Measurements from ENCODE around the gene NQO2.
"Not testable (repeated sequence)": the region's sequence is repeated elsewhere in the genome, so short reads cannot be mapped to it uniquely, and the experiment has no call there.

Gene NQO2

GRCh38 chr6:3037638-3038365, 38.1 kb downstream of the NQO2 start:
- DNase-seq (ENCODE audit: low read depth in 3 of 3) = no peak

DNA sequence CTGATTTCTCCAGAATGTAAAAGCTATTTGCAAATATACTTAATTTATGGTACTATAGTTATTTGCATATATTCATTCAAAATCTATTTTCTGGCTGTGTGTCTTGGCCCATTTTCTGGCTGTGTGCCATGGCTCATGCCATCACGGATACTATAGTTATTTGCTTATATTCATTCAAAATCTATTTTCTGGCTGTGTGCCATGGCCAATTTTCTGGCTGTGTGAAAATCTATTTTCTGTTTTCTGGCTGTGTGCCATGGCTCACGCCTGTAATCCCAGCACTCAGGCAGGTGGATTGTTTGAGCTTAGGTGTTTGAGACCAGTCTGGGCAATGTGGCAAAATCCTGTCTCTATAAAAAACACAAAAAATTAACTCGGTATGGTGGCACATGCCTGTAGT, 39.7 kb downstream of the NQO2 start:
- no peak for DNase-seq (ENCODE audit: low read depth in 3 of 3)

DNA sequence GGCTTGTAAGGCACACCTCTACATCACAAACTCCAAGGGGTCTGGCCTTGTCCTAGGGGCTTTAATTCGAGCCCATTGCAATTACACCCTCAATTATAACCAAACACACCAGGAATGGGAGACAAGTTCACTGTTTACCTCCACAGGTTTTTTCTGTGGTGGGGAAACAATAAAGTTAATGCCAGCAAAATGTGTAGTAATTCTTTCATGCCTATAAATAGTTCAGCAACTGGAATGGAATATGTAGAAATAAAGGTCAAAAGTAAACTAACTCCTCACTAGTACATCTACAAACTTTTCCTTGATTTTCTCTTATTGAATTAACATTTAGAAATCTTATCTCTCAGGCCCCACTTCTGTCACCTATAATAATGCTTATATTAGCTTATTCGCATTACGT, 41.5 kb downstream of the NQO2 start:
- no peak for DNase-seq (ENCODE audit: low read depth in 3 of 3)

DNA sequence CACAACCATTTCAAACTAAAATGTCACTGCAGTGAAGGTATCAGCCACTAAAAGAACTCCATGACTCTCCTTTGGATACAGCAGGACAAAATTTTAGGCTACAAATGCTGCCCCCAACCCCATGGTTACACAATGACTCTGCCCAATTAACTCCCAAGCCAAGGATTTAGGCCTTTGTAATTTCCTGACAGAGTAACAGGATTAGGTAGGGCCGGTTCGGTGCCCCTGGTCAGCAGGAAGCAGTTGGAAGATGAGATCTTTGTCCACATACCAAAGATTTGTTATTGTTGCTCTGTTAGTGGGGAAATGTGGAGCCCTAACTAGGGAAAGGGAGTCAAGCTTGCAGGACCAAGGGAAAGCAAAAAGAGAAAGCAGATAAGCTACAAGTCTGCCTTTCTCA, 41.9 kb downstream of the NQO2 start:
- DNase-seq (ENCODE audit: low read depth in 3 of 3) = no peak

GRCh38 chr6:3045369-3045768, 45.7 kb downstream of the NQO2 start:
- no peak for DNase-seq (ENCODE audit: low read depth in 3 of 3)

DNA sequence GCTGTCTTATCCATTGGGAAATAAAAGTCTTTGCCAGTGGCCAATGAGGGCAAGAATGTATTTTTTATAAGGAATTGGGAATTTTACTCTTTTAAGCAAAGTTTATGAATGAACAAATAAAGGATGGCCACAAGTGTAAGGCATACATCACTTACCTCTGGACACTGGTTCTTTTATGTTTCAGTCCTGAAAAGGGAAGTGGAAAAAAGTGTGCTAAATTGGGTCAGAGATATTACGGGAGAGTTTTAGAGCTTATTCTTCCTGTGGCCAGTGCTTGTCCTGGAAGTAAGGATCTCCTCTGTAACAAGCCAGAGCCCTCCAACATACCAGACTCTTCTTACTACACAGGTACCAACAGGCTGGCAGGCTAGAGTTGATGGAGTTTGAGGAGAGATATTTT, 46.1 kb downstream of the NQO2 start:
- DNase-seq (ENCODE audit: low read depth in 3 of 3) = no peak

DNA sequence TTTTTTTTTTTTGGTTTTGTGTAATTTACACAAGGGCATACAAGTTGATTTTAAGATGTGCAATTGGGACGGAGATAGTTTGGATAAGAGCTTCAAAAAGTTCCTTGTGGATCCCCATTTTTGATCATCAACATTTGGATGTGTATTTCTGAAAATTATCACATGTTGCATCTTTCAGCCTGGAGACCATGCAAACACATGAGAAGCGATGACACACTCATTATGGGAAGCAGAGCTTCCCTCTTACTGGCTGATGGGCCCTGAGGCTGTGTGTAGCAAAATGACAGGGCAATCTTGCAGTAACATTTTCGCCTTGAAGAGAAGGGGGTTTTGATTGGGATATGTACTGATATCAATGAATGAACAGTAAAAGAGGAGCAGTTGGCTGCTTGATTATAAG, 46.6 kb downstream of the NQO2 start:
- no peak for DNase-seq (ENCODE audit: low read depth in 3 of 3)

DNA sequence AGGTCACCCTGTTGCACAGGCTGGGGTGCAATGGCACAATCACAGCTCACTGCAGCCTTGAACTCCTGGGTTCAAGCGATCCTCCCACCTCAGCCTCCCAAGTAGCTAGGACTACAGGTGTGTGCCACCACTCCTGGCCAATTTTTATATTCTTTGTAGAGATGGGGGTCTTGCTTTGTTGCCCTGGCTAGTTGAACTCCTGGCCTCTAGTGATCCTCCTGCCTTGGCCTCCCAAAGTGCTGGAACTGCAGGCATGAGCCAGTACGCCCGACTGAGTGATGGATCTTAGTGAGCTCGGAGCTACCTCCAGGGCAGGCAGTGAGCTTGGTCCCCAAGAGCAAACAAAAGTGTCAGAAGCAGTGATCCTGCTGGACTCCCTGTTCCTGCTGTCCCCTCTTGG, 48.3 kb downstream of the NQO2 start:
- not testable (repeated sequence) for DNase-seq (ENCODE audit: low read depth in 3 of 3)

DNA sequence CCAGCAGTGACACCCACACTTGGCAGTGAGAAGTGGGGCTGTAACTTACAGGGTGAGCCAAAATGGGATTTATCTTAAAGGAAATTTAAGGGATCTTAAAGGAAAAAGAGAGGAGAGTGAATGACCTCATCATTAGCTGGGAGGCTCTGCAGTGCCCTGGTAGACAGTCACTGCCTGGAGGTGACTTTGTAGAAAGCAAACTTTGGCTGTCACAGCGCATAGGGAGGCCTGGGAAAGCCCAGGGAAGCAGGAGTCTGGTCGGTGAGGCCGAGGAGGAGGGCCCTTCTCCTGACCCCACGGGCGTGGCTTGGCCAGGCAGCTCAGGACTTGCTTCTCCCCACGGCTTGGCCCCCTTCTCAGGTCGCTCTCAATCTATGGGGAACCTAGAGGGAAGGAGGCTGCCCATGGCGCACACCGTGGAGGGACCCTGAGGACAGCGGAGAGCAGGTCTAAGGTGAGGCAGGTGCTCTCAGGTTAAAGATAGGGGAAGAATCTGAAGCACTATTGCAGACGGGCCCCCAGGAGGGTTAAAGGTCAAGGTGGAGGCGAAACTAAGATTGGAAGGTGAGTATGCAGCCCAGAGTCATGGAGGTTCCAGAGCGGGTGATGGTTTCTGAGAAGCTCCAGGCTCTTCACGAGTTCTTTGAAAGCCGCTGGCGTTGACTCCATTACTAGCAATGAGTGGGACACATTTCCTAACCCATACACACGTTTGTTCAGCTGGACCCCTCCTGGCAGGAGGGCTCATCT, 53.0 kb downstream of the NQO2 start:
- no peak for DNase-seq (ENCODE audit: low read depth in 3 of 3)

DNA sequence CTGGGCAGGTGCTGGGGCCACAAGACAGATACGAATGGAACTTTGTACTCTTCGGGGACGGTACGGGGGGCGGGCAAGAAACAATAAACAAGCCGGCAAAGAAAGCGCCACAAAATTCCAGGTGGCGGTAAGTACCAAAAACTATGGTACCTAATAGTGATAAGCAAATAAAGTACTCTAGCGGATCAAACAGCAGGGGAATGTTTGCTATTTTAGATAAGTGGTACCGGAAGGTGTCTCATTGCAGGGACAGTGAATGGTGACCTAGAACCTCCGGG, 53.5 kb downstream of the NQO2 start:
- no peak for DNase-seq (ENCODE audit: low read depth in 3 of 3)

- not testable (repeated sequence) for DNase-seq (ENCODE audit: low read depth in 3 of 3)
Measured at GRCh38 chr6:3054229-3055157, 54.8 kb downstream of the NQO2 start.

GRCh38 chr6:3055158-3055499, 55.4 kb downstream of the NQO2 start:
- not testable (repeated sequence) for DNase-seq (ENCODE audit: low read depth in 3 of 3)

- no peak for DNase-seq (ENCODE audit: low read depth in 3 of 3)
Measured at GRCh38 chr6:3057063-3057770, 57.5 kb downstream of the NQO2 start.

- DNase-seq (ENCODE audit: low read depth in 3 of 3) = no peak
Measured at GRCh38 chr6:3058957-3059356, 59.3 kb downstream of the NQO2 start.

- not testable (repeated sequence) for DNase-seq (ENCODE audit: low read depth in 3 of 3)
Measured at GRCh38 chr6:3060092-3060491, 60.4 kb downstream of the NQO2 start.

- no peak for DNase-seq (ENCODE audit: low read depth in 3 of 3)
Measured at GRCh38 chr6:3061501-3061941, 61.8 kb downstream of the NQO2 start.

DNA sequence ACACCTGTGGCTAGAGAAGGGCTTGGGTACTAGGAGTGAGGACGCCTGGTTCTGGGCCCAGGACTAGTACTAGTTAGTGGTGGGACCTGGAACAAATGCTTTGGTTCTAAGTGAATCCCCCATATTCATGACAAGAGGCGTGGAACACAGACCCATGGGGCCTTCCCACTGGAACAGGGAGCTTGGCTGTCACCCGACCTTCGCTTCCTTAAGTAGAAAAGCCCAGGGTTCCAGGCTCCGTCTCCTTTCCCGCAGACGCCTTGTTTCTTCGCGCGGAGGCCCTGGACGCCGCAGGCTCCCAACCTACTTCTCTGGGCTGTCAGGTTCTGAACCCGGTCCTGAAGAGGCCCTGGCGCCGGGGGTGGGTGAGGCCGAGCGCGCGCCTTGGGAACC, 63.6 kb downstream of the NQO2 start:
- DNase-seq (ENCODE audit: low read depth in 3 of 3) = not testable (repeated sequence)

DNA sequence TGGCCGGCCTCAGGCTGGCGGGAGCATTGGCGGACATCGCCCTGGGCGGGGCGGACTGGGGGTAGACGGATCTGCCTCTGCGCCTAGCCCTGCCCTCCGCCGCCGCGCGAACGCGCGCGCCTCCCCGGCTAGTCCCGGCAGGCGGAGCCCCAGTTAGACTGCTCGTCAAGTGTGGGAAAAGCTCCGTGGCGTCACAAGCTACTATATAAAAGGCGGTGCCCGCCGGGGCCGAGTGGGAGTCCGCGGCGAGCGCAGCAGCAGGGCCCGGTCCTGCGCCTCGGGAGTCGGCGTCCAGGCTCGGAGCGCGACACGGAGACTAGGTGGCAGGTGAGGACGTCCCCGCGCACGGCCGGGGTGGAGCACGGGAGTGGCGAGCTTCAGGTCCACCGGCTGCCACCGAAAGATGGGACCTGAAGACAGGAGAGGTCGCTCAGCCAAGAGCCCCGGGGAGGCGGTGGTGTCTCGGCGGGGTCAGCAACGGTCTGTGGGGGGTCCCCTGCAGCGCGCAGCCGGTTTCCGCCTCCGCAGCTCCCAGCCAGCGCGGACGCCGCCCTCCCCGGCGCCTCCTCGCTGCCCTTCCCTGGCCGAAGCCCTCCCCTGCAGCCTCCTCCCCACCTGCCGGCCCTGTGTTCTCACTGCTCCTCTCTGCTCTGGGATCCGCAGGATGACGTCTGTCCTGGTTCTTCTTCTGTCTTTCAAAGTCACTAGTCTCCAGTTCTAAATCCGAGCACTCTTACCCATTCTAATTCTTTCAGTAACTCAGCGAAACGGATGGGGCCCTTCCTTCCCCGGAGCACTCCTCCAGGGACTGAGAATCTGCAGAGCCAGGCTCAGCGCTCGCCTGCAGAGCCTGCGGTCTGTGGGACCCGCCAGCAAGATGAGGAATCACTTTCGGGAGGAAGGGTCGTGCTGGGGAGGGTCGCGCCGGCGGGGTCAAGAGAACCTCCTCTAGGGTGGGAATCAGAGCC, 64.3 kb downstream of the NQO2 start:
- DNase-seq (ENCODE audit: low read depth in 3 of 3) = peak; percentile 81 to 90 (median 82)

- peak; percentile 86 to 94 (median 93) for DNase-seq (ENCODE audit: low read depth in 3 of 3)
Measured at GRCh38 chr6:3068329-3069214, 68.9 kb downstream of the NQO2 start, which contains the start of gene RIPK1. Gene RIPK1, plus strand, starts transcription at chr6:3068494. Its CDS starts 8,330 bp downstream, at chr6:3076824.
